COLO668 (cell line): ENCODE measurements around the gene RPS17.

ENCODE experiments used
- DNase-seq: peaks from one replicate; lab custom pipeline; 2025; ENCODE audit not compliant: unreplicated experiment; lab: John Stamatoyannopoulos, UW

RPS17 gene

GRCh38 chr15:82540055-82540983 lies at the start of gene RPS17:
RPS17 (minus strand) TSS chr15:82540457; CDS start chr15:82540428, 29 bp downstream.
- no peak for DNase-seq

- DNase-seq: no peak
These were observed 47.5 kb upstream of the RPS17 start for GRCh38 chr15:82587805-82588204.

DNA sequence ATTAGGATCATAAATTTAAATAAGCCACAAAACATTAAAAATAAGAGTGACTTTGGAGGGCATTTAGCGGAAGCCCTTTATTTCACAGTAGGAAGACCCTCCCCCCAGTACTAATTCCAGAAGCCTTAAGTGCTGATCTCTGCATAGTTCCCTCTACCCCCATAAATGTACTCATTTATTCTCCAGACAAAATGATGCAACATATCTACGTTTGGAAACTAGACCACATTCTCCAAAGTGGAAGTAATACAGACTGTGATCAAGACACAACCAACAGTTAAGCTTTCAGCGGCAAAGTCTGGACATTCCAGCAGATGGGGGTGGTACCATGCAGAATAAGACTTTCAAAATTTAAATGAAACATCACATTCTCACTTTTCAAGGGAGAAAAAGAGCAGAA lies 44.8 kb upstream of the RPS17 start:
- no peak for DNase-seq

GRCh38 chr15:82580713-82581112 lies 40.5 kb upstream of the RPS17 start:
- DNase-seq: no peak

GRCh38 chr15:82575335-82575734 lies 35.1 kb upstream of the RPS17 start:
- no peak for DNase-seq

DNA sequence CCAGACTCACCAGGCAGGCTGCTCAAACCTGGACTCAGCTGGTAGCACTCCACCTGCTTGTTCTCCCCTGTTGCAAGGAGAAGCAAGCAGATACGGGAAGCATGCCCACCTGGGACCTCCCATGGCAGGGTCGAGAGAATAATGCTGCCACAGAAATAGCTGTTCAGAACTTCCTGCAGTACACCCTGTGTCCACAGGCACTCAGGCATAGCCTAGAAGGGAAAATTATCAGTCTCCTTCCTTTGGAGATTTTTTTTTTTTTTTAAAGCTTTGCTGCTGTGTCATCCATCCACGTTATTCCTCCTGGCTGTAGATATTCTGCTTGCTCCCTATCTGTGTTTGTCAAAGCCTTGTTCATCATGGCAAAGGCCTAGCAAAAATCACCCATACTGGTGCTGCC lies 32.7 kb upstream of the RPS17 start:
- no peak for DNase-seq

GRCh38 chr15:82572311-82572710 lies 32.1 kb upstream of the RPS17 start:
- DNase-seq: no peak

- DNase-seq: no peak
These were observed 31.5 kb upstream of the RPS17 start for GRCh38 chr15:82571722-82572222.

- no peak for DNase-seq
These were observed 30.7 kb upstream of the RPS17 start for GRCh38 chr15:82570721-82571508.

DNA sequence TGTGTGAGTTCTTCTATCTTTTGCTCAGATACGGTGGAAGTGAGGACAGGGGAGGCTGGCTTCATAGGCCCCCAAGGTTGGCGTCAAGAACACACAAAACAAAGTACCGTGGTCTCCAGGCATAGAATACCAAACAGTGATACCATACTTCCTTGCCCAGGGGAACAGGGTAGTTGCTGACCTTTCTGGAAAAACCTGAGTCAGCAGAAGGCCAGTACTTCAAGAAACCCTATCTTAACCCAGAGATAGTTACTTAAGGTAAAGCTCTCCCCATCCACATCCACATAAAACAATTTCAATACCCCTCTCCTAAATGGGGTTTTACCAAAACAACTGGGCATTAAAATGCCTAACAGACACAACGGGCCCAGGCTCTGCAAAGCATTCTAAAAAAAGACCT lies 29.6 kb upstream of the RPS17 start:
- DNase-seq: no peak

- DNase-seq: no peak
These were observed 28.7 kb upstream of the RPS17 start for GRCh38 chr15:82568986-82569385.

DNA sequence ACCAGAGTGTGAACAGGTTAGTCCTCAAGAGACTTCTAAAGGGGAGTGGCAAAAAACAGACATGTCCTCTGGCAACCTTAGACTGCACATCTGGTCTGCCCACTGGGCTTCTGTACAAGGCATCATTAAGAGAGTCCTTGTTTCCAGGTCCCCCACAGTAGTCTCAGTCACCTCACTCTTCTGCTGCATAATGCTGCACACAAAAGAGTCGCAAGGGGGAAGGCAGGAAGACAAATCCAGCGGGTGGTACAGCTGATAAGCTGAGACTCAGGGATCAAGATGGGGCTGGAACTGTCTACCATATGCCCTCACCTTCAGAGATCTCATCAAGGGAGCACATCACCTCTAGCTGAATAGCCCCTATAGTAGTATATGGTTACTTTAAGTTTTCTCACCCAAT lies 27.4 kb upstream of the RPS17 start:
- no peak for DNase-seq

DNA sequence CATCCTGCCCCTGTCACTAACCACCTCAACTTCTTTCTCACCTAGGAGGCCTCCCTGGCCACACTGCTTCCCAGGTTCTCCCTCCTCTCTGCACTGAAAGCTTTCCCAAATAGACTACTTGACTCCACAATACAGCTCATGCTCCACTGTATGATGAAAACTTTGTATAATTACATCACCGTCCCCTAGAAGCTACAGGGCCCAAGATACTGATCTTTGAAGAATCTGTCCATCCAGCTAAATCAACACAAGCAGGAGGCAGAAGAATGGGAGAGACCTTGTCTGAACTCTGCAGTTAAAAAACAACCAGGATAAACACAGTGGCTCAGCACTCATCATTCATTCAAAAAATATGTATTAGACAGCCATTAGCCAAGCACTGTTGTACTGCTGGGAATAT lies 26.4 kb upstream of the RPS17 start:
- no peak for DNase-seq

DNA sequence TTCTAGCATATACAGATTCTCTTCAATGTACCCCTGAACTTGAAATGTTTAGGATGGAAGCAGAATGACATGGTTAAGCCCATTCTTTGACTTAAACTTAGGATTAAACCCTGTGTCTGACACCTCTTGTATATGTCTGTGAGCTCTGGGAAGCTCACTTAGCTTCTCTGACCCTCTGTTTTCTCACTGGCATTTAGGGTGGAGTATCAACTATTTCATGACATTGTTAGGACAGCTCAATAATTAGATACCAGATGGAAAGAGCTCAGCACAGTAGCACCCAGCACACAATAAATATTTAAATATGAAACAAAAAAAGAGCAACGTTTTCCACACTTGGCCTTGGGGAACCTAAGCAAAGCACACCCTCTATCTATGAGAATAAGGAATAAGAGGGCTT lies 18.2 kb upstream of the RPS17 start:
- DNase-seq: no peak

GRCh38 chr15:82556315-82557035 lies 16.2 kb upstream of the RPS17 start:
- DNase-seq: no peak

DNA sequence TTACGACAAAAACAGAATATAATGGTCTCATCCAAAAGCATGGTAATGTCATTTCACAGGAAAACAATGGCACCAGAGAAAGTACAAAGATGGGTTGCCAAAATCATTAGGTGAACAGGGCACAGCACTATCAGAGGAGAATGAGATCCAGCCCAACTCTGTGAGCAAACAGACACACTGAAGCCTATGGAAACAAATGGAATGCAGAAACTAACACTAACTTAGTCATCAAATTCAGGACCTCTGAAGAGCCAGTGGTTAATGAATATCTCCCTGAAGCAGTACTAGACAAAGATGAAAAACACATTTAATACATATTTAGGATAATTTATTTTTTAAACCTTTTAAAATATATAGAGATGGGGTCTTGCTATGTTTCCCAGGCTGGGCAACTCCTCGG lies 14.6 kb upstream of the RPS17 start:
- no peak for DNase-seq

DNA sequence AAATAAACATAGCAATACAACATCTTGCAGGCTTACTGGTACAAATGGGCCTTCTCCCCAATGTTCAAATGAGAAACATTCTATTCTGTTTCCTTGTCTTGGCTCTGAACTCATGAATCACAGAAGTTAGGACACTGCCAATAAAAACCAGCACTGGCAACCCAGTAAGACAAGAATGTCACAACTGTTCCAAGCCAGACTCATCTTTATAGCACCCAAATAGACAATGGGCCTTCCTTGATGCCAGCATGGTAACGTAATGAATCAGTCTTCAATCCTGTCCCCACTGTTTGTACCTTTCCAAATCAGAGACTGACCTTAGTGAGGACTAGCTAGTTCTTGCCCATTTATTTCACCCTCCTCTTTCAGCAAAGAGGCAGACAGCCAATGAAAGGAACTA lies 14.1 kb upstream of the RPS17 start:
- DNase-seq: no peak

- DNase-seq: no peak
These were observed 13.6 kb upstream of the RPS17 start for GRCh38 chr15:82553846-82554245.

DNA sequence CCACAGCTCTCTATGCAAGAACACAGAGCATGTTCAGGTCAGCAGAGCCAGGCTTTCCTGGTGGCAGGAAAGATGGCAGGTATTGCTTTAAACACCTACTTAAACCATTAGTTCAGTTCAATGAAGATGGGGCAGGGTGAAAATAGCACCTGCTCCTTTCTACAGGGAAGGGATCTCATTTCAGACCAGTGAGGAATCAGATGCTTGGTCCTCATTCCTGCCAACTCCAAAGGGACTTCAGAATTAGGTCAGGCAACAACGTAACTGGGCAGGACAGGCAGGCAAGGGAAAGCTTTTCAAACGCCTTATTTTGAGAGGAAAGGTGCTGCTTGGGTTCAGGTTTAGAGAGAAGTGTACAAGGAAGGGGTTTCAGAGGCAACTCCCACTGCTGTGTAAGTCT lies 12.6 kb upstream of the RPS17 start:
- DNase-seq: no peak

- no peak for DNase-seq
These were observed 11.5 kb upstream of the RPS17 start for GRCh38 chr15:82551646-82552247.

DNA sequence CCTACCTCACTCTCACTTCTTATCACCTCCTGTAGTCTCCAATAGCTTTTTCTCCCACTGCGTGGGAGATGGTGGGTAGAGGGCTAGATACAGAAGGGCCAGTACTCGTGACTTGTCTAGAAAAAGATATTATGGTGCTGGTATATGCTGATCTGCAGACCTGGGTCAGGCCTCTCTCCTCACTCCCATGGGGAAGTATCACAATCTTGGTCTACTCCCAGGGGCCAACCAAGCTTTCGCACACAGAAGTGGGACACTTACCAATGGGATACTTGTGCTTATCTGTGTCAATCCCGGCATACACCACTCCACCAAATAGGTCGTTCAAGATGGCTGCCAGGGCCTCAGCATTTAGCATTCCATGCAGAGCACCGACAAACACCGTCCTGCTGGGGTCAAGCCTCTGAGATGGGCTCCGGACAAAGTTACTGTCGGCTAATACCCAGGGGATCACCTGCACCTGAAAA lies 9.0 kb upstream of the RPS17 start:
- DNase-seq: no peak
